ENCODE data around the gene SLC9A8. TPM values are rescaled to one million over a fixed set of nuclear protein-coding genes. Genes with fewer than 3 reads are reported as not detected.
A peak's percentile ranks its signal among the peaks of the same experiment; 100 is the strongest.

SLC9A8 gene
- total and polyA plus RNA-seq, 12 donors = 3.3 to 8.7 (median 6.9) TPM

DNA sequence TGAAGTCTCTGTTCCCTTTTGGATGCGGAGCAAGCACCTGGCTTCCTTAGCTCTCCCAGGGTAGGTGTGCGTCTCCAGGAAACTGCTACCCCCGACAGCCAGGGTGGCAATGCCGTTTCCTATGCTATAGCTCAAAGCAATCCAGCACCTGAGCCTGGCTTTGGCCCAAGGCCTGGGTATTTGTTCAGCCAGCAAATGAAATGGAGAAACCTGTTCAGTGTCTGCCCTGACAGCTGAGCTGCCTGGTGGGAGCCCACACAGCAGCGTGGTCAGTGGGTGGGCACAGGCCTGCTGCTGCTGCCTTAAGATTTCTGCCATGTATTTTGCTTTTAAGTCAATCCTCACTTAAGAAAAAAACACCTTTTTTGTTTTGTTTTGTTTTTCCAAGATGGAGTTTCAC, 89.0 kb downstream of the SLC9A8 start:
- 66 to 77% methylated on average over 5 of the region's 5 CpGs for WGBS, 2 donors
- ATAC-seq = peak in 2 of 8 donors; percentile 20 to 25
- Histone ChIP-seq H3K9me3 (no peaks in the 10 kb centered on the region), H3K36me3 (peaks cover 0 to 43% (median 28%) of the 10 kb centered on the region in 9 donors), H3K4me1 (peaks cover 0 to 17% (median 4%) of the 10 kb centered on the region in 9 donors), H3K4me3 (no peak overlapping the region), H3K27me3 (no peaks in the 10 kb centered on the region), H3K27ac (no peak overlapping the region)
- no peak for DNase-seq
- intact Hi-C loops (cut with DNase I) = loop anchor here in 1 of 10 donors (10.0 kb wide), 1 partner anchor 287 kb away; no protein-coding TSS in a partner anchor
- no peak for TF ChIP-seq CTCF (IDR thresholded peaks at IDR 0.05)

- WGBS, 2 donors = 92 to 95% methylated on average over 17 of the region's 17 CpGs
- intact Hi-C loops (cut with DNase I) = loop anchor here in 1 of 10 donors (10.0 kb wide), 1 partner anchor 290 kb away; no protein-coding TSS in a partner anchor
- Histone ChIP-seq H3K9me3 (no peaks in the 10 kb centered on the region), H3K27ac (no peak overlapping the region), H3K36me3 (peaks cover 0 to 68% (median 37%) of the 10 kb centered on the region in 9 donors), H3K27me3 (no peaks in the 10 kb centered on the region), H3K4me1 (peaks cover 3 to 48% (median 17%) of the 10 kb centered on the region in 9 donors), H3K4me3 (no peak overlapping the region)
- no peak for TF ChIP-seq CTCF (IDR thresholded peaks at IDR 0.05)
- ATAC-seq = no peak
- no peak for DNase-seq
Measured at GRCh38 chr20:49904440-49905214, 92.0 kb downstream of the SLC9A8 start.

DNA sequence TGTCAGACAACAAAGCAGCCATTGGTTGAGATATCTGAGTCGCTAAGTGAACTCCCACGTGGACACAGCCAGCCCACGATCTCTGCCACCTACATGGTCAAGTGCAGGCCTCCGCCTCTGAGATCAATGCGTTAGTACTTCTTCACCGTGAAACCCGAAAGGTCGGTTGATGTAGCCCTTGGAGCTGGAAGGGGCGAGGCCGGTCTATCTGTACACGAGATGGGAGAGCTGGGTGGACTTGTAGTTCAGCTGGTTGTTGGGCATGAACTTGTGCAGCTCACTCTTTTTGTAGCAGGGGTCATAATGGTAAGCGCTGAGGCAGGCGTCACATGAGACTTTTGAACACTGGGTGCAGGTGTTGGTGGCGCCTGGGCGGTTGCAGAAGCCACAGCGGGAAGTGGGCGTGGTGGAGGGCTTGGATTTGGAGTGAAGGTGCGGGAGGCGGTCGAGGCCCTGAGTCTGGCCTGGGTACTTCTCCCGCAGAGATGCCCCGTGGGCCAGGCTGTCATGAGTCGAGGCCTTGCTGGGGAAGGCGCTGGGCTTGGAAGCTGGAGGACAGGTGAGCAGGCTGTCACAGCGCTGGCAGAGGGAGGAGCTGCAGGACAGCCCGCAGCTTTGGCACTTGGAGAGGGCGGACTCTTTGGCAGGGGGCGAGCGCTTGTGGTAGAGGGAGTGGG, 92.9 kb downstream of the SLC9A8 start:
- DNase-seq = no peak
- Histone ChIP-seq H3K27ac (peak overlapping the region in 6 of 10 donors; percentile 9 to 84 (median 40)), H3K4me3 (no peak overlapping the region), H3K36me3 (peaks cover 0 to 77% (median 37%) of the 10 kb centered on the region in 9 donors), H3K9me3 (no peaks in the 10 kb centered on the region), H3K4me1 (peaks cover 8 to 57% (median 26%) of the 10 kb centered on the region in 9 donors), H3K27me3 (no peaks in the 10 kb centered on the region)
- intact Hi-C loops (cut with DNase I) = loop anchor here in 1 of 10 donors (10.0 kb wide), 1 partner anchor 291 kb away; no protein-coding TSS in a partner anchor
- TF ChIP-seq CTCF (IDR thresholded peaks at IDR 0.05) = no peak
- 93% methylated on average over 29 of the region's 29 CpGs for WGBS, 2 donors
- no peak for ATAC-seq

DNA sequence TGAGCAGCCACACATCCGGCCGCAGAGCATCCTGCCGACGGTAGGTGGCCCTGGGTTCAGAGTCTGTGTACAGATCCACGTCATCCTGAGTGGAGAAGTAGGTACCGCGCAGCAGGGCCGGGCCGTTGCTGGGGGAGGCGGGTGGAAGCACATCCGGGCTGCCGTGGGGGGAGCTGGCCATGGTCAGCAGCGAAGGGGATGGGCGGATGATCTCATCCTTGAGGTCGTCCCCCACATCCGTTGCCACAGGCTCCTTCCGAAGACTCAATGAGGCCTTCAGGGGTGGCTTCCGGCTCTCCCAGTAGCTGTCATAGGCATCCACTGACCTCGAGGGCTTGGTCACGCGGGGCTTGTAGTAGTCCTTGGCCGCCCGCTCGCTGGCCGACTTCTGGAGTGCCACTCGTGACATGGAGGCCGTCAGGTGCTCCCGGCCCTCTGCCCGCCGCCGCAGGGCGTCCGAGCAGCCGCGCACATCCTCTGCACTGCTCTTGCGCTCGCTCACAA, 93.5 kb downstream of the SLC9A8 start:
- DNase-seq = peak in 1 of 2 donors; percentile 38
- Histone ChIP-seq H3K27me3 (no peaks in the 10 kb centered on the region), H3K4me1 (peaks cover 8 to 60% (median 32%) of the 10 kb centered on the region in 9 donors), H3K9me3 (no peaks in the 10 kb centered on the region), H3K27ac (peak overlapping the region in 9 of 10 donors; percentile 9 to 84 (median 39)), H3K36me3 (peaks cover 0 to 78% (median 37%) of the 10 kb centered on the region in 9 donors), H3K4me3 (no peak overlapping the region)
- TF ChIP-seq CTCF (IDR thresholded peaks at IDR 0.05) = peak in 1 of 9 donors; percentile 13
- intact Hi-C loops (cut with DNase I) = loop anchor here in 1 of 10 donors (10.0 kb wide), 1 partner anchor 291 kb away; no protein-coding TSS in a partner anchor
- ATAC-seq = peak in 7 of 8 donors; percentile 21 to 58 (median 38)
- WGBS, 2 donors = 83 to 84% methylated on average over 37 of the region's 37 CpGs

Measured in heart right ventricle (tissue), 16 donors.